HL-60 (cell line): Measurements from ENCODE around the gene LRP2.

Experiments used
- CTCF ChIP-seq: IDR thresholded peaks from one replicate; pipeline ENCODE4 v1.5.1; 2011; ENCODE audit warnings: low read length, control low read depth, inconsistent platforms; ENCODE audit not compliant: insufficient read depth
- GABPA ChIP-seq: IDR thresholded peaks from 2 replicates; pipeline ENCODE4 v1.6.1; 2012; ENCODE audit warnings: low read depth
- POLR2AphosphoS5 ChIP-seq: IDR thresholded peaks from 2 replicates; pipeline ENCODE4 v1.6.1; 2012; ENCODE audit warnings: low read depth
- SPI1 ChIP-seq: IDR thresholded peaks from 2 replicates; pipeline ENCODE4 v1.6.1; 2012; ENCODE audit warnings: low read depth, mild to moderate bottlenecking, borderline replicate concordance

GRCh38 chr2:169372561-169372960 is 10.2 kb upstream of the LRP2 start:
- TF ChIP-seq CTCF (no peak), POLR2AphosphoS5 (no peak), GABPA (no peak), SPI1 (no peak)
